GM12873 (cell line): ENCODE measurements around the gene RPTOR.

Source experiments
- CTCF ChIP-seq: IDR thresholded peaks from 2 replicates; pipeline ENCODE4 v1.5.1; 2012; ENCODE audit warnings: low read depth, mild to moderate bottlenecking, moderate library complexity, low read length, control low read depth; ENCODE audit not compliant: insufficient read depth; ENCODE audit errors: missing control alignments

RPTOR gene

DNA sequence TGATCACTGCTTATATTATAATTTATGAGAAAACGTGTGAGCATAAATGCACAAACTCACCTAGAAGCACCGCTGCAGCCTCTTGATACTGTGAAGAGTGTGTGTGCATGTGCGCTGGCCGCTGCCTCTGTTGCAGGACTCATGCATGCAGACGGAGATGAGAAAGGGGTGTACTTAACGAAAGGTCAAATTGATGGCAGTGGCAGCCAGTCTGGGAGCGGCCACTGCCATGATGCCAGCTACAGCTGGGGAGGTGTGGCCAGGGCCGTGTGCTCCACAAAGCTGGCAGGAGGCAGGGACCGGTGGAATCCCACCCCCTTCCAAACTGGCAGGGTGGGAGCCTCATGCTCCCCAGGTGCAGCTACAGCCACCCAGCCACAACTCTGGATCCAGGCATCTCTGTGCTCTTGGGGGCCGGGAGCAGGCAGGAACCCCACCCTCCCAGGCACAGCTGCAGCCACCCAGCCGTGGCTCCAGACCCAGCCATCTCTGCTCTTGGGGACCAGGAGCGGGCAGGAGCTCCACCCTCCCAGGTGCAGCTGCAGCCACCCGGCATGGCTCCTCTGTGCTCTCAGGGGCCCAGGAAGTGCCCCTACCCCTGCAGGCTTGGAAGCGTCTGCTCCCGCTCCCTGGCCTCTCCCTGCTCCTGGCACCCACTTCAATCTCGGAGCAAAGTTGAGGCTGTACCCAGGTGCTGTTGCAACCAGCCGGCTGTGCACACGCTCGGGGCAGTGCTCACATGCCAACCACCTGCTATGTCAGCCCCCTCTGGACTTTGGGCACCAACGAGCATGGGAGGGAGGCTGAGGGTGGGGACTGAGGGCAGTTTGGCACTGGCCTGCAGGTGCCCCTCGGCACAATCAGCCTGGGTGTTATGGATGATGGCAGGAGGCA lies 369.5 kb downstream of the RPTOR start:
- no peak for TF ChIP-seq CTCF

DNA sequence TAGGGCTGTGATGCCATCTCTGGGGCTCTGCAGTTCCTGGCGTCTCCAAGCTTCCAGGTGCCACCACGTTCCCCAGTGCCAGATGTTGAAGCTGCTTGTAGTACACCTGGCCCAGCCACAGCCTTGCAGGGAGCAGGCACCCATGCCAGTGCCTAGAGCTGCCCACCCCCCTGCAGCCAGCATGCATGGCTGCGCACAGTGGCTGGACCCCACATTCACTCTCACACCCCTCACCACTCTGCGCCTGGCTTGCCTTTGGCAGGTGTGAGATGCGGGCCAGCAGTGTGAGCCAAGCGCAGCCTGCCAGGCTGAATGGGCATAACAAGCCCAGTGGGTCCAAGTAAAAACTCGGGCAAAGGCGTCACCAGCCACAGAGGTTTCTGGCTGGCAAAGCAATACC lies 371.6 kb downstream of the RPTOR start:
- TF ChIP-seq CTCF: no peak

GRCh38 chr17:80917716-80918560 lies 373.3 kb downstream of the RPTOR start:
- no peak for TF ChIP-seq CTCF

GRCh38 chr17:80918731-80919130 lies 374.1 kb downstream of the RPTOR start:
- TF ChIP-seq CTCF: no peak

- no peak for TF ChIP-seq CTCF
These were observed 375.0 kb downstream of the RPTOR start for GRCh38 chr17:80919331-80920311.

DNA sequence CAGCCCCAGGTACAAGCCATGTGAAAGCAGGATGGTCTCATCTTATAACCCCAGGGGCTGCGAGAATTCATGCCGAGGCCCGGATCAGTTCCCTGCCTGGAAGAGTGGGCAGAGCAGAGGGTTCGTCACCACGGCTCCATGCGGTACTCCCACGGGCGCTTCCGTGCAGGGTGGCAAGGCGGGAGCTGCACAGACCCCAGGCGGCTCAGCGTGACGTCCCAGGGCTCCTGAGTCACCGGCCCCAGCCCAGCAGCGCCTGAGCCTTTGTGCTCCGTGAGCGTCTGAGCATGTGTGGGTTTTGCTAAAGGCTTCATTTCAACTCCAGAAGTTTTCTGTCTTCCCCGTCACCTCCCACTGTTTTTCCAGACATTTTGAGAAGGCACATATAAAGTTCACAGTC lies 375.8 kb downstream of the RPTOR start:
- no peak for TF ChIP-seq CTCF
